ENCODE data around the gene RAB25.

Gene RAB25

GRCh38 chr1:156054500-156055280 lies 6.3 kb upstream of the RAB25 start, which contains the start of gene LAMTOR2:
Gene LAMTOR2, plus strand, starts transcription at chr1:156054782. Its CDS starts 108 bp downstream, at chr1:156054890.
- TF ChIP-seq FOXP2 (optimal IDR thresholded peaks at IDR 0.05; ENCODE audit: borderline replicate concordance, extremely low read depth, extremely low read length, insufficient read depth): peak; percentile 66
- peak; percentile 85 for TF ChIP-seq POLR2AphosphoS5 (IDR thresholded peaks at IDR 0.05; ENCODE audit: low read depth, low read length)
- peak; percentile 92; the same call in 1 of the 2 replicates for TF ChIP-seq SIN3A (IDR thresholded peaks at IDR 0.05; ENCODE audit: borderline replicate concordance, insufficient read depth, low read length)
- peak; percentile 86 for TF ChIP-seq TAF1 (IDR thresholded peaks at IDR 0.05; ENCODE audit: borderline replicate concordance, insufficient read depth, low read length)
- peak; percentile 37 to 61; a peak in 1 of 4 replicates for TF ChIP-seq REST (IDR thresholded peaks at IDR 0.05; ENCODE audit: insufficient read depth in 1 of 2, low read depth in 2 of 2, low read length in 2 of 2)

GRCh38 chr1:156055281-156056048 lies 5.5 kb upstream of the RAB25 start:
- no peak for TF ChIP-seq REST (IDR thresholded peaks at IDR 0.05; ENCODE audit: insufficient read depth in 1 of 2, low read depth in 2 of 2, low read length in 2 of 2)
- TF ChIP-seq SIN3A (IDR thresholded peaks at IDR 0.05; ENCODE audit: borderline replicate concordance, insufficient read depth, low read length): no peak
- TF ChIP-seq TAF1 (IDR thresholded peaks at IDR 0.05; ENCODE audit: borderline replicate concordance, insufficient read depth, low read length): no peak
- TF ChIP-seq FOXP2 (optimal IDR thresholded peaks at IDR 0.05; ENCODE audit: borderline replicate concordance, extremely low read depth, extremely low read length, insufficient read depth): no peak
- TF ChIP-seq POLR2AphosphoS5 (IDR thresholded peaks at IDR 0.05; ENCODE audit: low read depth, low read length): no peak

GRCh38 chr1:156056326-156056849 lies 4.6 kb upstream of the RAB25 start:
- TF ChIP-seq TAF1 (IDR thresholded peaks at IDR 0.05; ENCODE audit: borderline replicate concordance, insufficient read depth, low read length): no peak
- no peak for TF ChIP-seq REST (IDR thresholded peaks at IDR 0.05; ENCODE audit: insufficient read depth in 1 of 2, low read depth in 2 of 2, low read length in 2 of 2)

- TF ChIP-seq SIN3A (IDR thresholded peaks at IDR 0.05; ENCODE audit: borderline replicate concordance, insufficient read depth, low read length) (no peak), REST (IDR thresholded peaks at IDR 0.05; ENCODE audit: insufficient read depth in 1 of 2, low read depth in 2 of 2, low read length in 2 of 2) (no peak), FOXP2 (optimal IDR thresholded peaks at IDR 0.05; ENCODE audit: borderline replicate concordance, extremely low read depth, extremely low read length, insufficient read depth) (no peak), TAF1 (IDR thresholded peaks at IDR 0.05; ENCODE audit: borderline replicate concordance, insufficient read depth, low read length) (no peak), POLR2AphosphoS5 (IDR thresholded peaks at IDR 0.05; ENCODE audit: low read depth, low read length) (no peak)
Measured at GRCh38 chr1:156062189-156062588, 1.2 kb downstream of the RAB25 start.

Data from PFSK-1 (cell line).